NCI-H2171 treated with DMSO at 0.1 percent for 48 hours (cell line): Measurements from ENCODE around the gene OR2A2.
"Not testable (repeated sequence)": the region's sequence is repeated elsewhere in the genome, so short reads cannot be mapped to it uniquely, and the experiment has no call there.

ENCODE experiments used
- DNase-seq: peaks from one replicate; lab custom pipeline; 2025; lab: John Stamatoyannopoulos, UW

Gene OR2A2

GRCh38 chr7:144109283-144109682 is at the start of gene OR2A2:
Gene OR2A2 (plus strand): TSS chr7:144109583. CDS start chr7:144109583, 0 bp downstream.
- no peak for DNase-seq

- no peak for DNase-seq
Measured at GRCh38 chr7:144063710-144064109, 45.7 kb upstream of the OR2A2 start.

GRCh38 chr7:144069511-144069910 is 39.9 kb upstream of the OR2A2 start, which contains the start of gene OR2A25:
Gene OR2A25 (plus strand): TSS chr7:144069811. CDS start chr7:144074220, 4,409 bp downstream.
- DNase-seq = no peak

GRCh38 chr7:144069953-144070352 is 39.4 kb upstream of the OR2A2 start:
- no peak for DNase-seq

- DNase-seq = no peak
Measured at GRCh38 chr7:144074374-144074773, 35.0 kb upstream of the OR2A2 start.

- no peak for DNase-seq
Measured at GRCh38 chr7:144085978-144086377, 23.4 kb upstream of the OR2A2 start, which contains the start of gene OR2A12. Gene OR2A12 (plus strand): TSS chr7:144086278. CDS start chr7:144095108, 8,830 bp downstream.

- DNase-seq = no peak
Measured at GRCh38 chr7:144086730-144087129, 22.7 kb upstream of the OR2A2 start.

- no peak for DNase-seq
Measured at GRCh38 chr7:144087230-144087629, 22.2 kb upstream of the OR2A2 start.

GRCh38 chr7:144090667-144091066 is 18.7 kb upstream of the OR2A2 start:
- no peak for DNase-seq

- no peak for DNase-seq
Measured at GRCh38 chr7:144098776-144099175, 10.6 kb upstream of the OR2A2 start.

GRCh38 chr7:144100607-144101006 is 8.8 kb upstream of the OR2A2 start:
- DNase-seq = no peak

- no peak for DNase-seq
Measured at GRCh38 chr7:144102041-144102440, 7.3 kb upstream of the OR2A2 start.

GRCh38 chr7:144105211-144105610 is 4.2 kb upstream of the OR2A2 start:
- no peak for DNase-seq

- DNase-seq = no peak
Measured at GRCh38 chr7:144110272-144110671, 889 bp downstream of the OR2A2 start.

GRCh38 chr7:144113651-144114050 is 4.3 kb downstream of the OR2A2 start:
- no peak for DNase-seq

- no peak for DNase-seq
Measured at GRCh38 chr7:144118341-144118740, 9.0 kb downstream of the OR2A2 start.

- no peak for DNase-seq
Measured at GRCh38 chr7:144122876-144123275, 13.5 kb downstream of the OR2A2 start, which contains the start of gene OR2A14. Gene OR2A14 (plus strand): TSS chr7:144123176. CDS start chr7:144129113, 5,937 bp downstream.

- DNase-seq = peak; percentile 86
Measured at GRCh38 chr7:144127714-144128334, 18.4 kb downstream of the OR2A2 start.

- not testable (repeated sequence) for DNase-seq
Measured at GRCh38 chr7:144129601-144130000, 20.2 kb downstream of the OR2A2 start.

- DNase-seq = no peak
Measured at GRCh38 chr7:144130730-144131129, 21.3 kb downstream of the OR2A2 start.

GRCh38 chr7:144132262-144132661 is 22.9 kb downstream of the OR2A2 start:
- DNase-seq = no peak

GRCh38 chr7:144133307-144133706 is 23.9 kb downstream of the OR2A2 start:
- DNase-seq = no peak

GRCh38 chr7:144134116-144134515 is 24.7 kb downstream of the OR2A2 start:
- DNase-seq = no peak

GRCh38 chr7:144137501-144137900 is 28.1 kb downstream of the OR2A2 start:
- no peak for DNase-seq
